Glutamatergic neuron (in vitro differentiated cells): ENCODE results near the gene CLC. TPM values are rescaled to one million over a fixed set of nuclear protein-coding genes. Genes with fewer than 3 reads are reported as not detected.

Experiments used
- DNase-seq: peaks from one replicate; pipeline ENCODE4 v3.0.0; 2022
- H3K27ac Mint-ChIP-seq: one replicate; pipeline ENCODE4 v1.8.0; 2020; ENCODE audit warnings: mild to moderate bottlenecking, mixed read lengths, inconsistent platforms; ENCODE audit not compliant: unreplicated experiment
- H3K27me3 Mint-ChIP-seq: one replicate; pipeline ENCODE4 v1.8.0; 2020; ENCODE audit warnings: mild to moderate bottlenecking, moderate library complexity, mixed read lengths, inconsistent platforms; ENCODE audit not compliant: unreplicated experiment
- H3K36me3 Mint-ChIP-seq: one replicate; pipeline ENCODE4 v1.8.0; 2020; ENCODE audit warnings: mild to moderate bottlenecking, mixed read lengths, inconsistent platforms; ENCODE audit not compliant: unreplicated experiment
- H3K4me1 Mint-ChIP-seq: one replicate; pipeline ENCODE4 v1.8.0; 2020; ENCODE audit warnings: mild to moderate bottlenecking, low read depth, mixed read lengths, inconsistent platforms; ENCODE audit not compliant: unreplicated experiment
- H3K4me3 Mint-ChIP-seq: one replicate; pipeline ENCODE4 v1.8.0; 2020; ENCODE audit warnings: mild to moderate bottlenecking, mixed read lengths, inconsistent platforms; ENCODE audit not compliant: unreplicated experiment
- H3K9me3 Mint-ChIP-seq: one replicate; pipeline ENCODE4 v1.8.0; 2020; ENCODE audit warnings: mild to moderate bottlenecking, moderate library complexity, mixed read lengths, inconsistent platforms; ENCODE audit not compliant: unreplicated experiment
- total RNA-seq: library from RNA; stranded (reverse); fragmentation: NEBNext Ultra II Directional; extraction: Animal tissue kit (Norgen Biotek cat#: 25700); gene quantifications from one replicate; pipeline ENCODE4 v1.2.1, GENCODE V29; 2021; ENCODE audit not compliant: unreplicated experiment
- TF ChIP-seq, protein P1 (sequence below): fragments of 200-600 bp; sonication (generic); IDR thresholded peaks from one replicate; pipeline ENCODE4 v1.5.0; 2021; ENCODE audit not compliant: partially characterized antibody, unreplicated experiment

Gene CLC
- total RNA-seq, 1 donor from 2014 or later: not detected

DNA sequence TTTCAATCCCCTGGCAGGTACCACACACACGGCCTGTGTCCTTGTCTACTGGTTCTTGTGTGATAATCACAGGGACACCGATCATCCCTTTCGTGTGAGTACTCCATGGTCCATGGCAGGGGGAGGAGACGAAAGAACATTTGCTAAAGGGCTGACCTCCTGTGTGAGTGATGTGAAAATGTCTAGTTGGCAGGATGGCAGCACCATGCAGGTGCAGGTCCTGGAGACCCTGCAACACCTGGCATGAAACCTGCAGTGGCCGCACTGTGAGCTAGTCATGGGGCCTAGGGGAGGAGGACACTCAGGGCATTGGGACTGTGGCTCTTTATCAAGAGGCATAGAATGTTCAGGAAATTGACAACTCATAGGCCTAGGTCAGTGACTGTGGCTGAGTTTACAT lies 56.4 kb downstream of the CLC start:
- TF ChIP-seq, protein P1, sequence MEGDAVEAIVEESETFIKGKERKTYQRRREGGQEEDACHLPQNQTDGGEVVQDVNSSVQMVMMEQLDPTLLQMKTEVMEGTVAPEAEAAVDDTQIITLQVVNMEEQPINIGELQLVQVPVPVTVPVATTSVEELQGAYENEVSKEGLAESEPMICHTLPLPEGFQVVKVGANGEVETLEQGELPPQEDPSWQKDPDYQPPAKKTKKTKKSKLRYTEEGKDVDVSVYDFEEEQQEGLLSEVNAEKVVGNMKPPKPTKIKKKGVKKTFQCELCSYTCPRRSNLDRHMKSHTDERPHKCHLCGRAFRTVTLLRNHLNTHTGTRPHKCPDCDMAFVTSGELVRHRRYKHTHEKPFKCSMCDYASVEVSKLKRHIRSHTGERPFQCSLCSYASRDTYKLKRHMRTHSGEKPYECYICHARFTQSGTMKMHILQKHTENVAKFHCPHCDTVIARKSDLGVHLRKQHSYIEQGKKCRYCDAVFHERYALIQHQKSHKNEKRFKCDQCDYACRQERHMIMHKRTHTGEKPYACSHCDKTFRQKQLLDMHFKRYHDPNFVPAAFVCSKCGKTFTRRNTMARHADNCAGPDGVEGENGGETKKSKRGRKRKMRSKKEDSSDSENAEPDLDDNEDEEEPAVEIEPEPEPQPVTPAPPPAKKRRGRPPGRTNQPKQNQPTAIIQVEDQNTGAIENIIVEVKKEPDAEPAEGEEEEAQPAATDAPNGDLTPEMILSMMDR: no peak

More for the DNA sequence above, 56.4 kb downstream of the CLC start:
- Mint-ChIP-seq H3K27ac (no peak overlapping the region), H3K4me3 (no peak overlapping the region), H3K27me3 (no peaks in the 10 kb centered on the region), H3K4me1 (no peaks in the 10 kb centered on the region), H3K9me3 (no peaks in the 10 kb centered on the region), H3K36me3 (no peaks in the 10 kb centered on the region)
- DNase-seq: no peak

Other genes starting within 250 kb of the CLC start
- gene DLL3, start 239.1 kb downstream of the CLC start, total RNA-seq: 788 TPM
- gene SELENOV, start 222.9 kb downstream of the CLC start, total RNA-seq: 9.9 TPM
- 7.6 TPM for gene EID2B, start 205.2 kb downstream of the CLC start, total RNA-seq
- gene EID2, start 197.9 kb downstream of the CLC start, total RNA-seq: 20.2 TPM
- not detected for gene LGALS13, start 135.5 kb downstream of the CLC start, total RNA-seq
- gene LGALS16, start 82.1 kb downstream of the CLC start, total RNA-seq: not detected
- not detected for gene LGALS14, start 33.5 kb downstream of the CLC start, total RNA-seq
- 1.6 TPM for gene LEUTX, start 40.8 kb upstream of the CLC start, total RNA-seq
- 86.3 TPM for gene DYRK1B, start 96.1 kb upstream of the CLC start, total RNA-seq
- gene FBL, start 108.3 kb upstream of the CLC start, total RNA-seq: 119 TPM
- 0.49 TPM for gene FCGBP, start 196.6 kb upstream of the CLC start, total RNA-seq
- gene PSMC4, start 233.1 kb upstream of the CLC start, total RNA-seq: 111 TPM